AG10803 (cell line): Measurements from ENCODE around the gene CEACAM5.

ENCODE experiments used
- DNase-seq: peaks from one replicate; pipeline ENCODE4 v3.0.0; 2010; ENCODE audit warnings: low read depth
- H3K4me3 ChIP-seq: 2 replicates; pipeline ENCODE4 v1.5.1; 2011; ENCODE audit warnings: mild to moderate bottlenecking, low read length, control low read depth
- CTCF ChIP-seq: conservative IDR thresholded peaks from 2 replicates; pipeline ENCODE4 v1.5.1; 2011; ENCODE audit warnings: mild to moderate bottlenecking, low read length, control low read depth, inconsistent platforms

Gene CEACAM5

DNA sequence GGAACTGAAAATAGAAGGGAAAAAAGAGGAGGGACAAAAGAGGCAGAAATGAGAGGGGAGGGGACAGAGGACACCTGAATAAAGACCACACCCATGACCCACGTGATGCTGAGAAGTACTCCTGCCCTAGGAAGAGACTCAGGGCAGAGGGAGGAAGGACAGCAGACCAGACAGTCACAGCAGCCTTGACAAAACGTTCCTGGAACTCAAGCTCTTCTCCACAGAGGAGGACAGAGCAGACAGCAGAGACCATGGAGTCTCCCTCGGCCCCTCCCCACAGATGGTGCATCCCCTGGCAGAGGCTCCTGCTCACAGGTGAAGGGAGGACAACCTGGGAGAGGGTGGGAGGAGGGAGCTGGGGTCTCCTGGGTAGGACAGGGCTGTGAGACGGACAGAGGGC, at the start of gene CEACAM5:
TSS of gene CEACAM5 (plus strand) at position 146 of the 400 bp plus-strand sequence. CDS start at position 252, 106 bp downstream.
- H3K4me3 ChIP-seq, result no peak within 1 kb of the TSS
- no peak for TF ChIP-seq CTCF
- no peak for DNase-seq

DNA sequence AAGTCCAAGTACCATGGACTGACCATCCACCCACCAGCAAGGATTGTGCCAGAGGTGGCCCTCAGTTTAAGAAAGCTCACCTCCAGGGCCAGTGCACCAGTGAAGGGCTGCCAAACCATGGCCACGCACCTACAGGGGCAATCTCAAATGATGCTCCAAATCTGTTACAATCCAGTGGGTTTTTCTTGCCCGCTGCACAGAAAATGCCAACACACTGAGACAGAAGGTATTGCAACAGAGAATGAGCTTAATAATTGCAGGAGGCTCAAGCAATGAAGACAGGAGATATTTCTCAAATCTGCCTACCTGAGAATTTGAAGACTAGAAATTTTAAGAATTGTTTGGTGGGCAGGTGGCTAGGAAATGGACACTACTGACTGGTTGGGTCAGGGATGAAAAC, 42.4 kb upstream of the CEACAM5 start:
- no peak for DNase-seq
- no peak for TF ChIP-seq CTCF
- H3K4me3 ChIP-seq, result no peak overlapping the region

GRCh38 chr19:41668315-41668714, 40.1 kb upstream of the CEACAM5 start:
- no peak for TF ChIP-seq CTCF
- no peak for DNase-seq
- H3K4me3 ChIP-seq, result no peak overlapping the region

DNA sequence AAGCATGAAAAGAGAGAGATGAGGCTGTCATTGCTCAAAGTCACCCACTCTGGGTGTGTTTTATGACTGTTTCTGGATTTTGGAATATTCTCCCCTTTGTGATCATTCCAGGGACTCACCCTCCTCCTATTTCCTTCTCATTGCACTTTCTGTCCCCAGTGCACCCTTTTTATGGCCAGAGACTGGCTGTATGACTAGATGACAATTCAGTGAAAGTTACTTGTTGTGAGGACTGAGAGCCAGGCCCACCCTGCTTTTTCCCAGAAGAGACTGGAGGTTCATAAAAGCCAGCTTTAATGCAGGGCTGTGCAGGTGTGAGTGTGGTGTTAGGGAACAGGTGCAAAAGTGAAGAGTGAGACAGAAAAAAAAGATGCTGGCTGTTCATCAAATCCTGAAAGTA, 37.7 kb upstream of the CEACAM5 start:
- no peak overlapping the region for H3K4me3 ChIP-seq
- no peak for TF ChIP-seq CTCF
- DNase-seq, result no peak

GRCh38 chr19:41671486-41671885, 36.9 kb upstream of the CEACAM5 start:
- H3K4me3 ChIP-seq, result no peak overlapping the region
- no peak for DNase-seq
- no peak for TF ChIP-seq CTCF

GRCh38 chr19:41682437-41682836, 26.0 kb upstream of the CEACAM5 start:
- no peak for DNase-seq
- no peak overlapping the region for H3K4me3 ChIP-seq
- TF ChIP-seq CTCF, result no peak

GRCh38 chr19:41687419-41687818, 21.0 kb upstream of the CEACAM5 start:
- no peak for DNase-seq
- no peak for TF ChIP-seq CTCF
- no peak overlapping the region for H3K4me3 ChIP-seq
